ENCODE measurements around the gene KAT6B.

DNA sequence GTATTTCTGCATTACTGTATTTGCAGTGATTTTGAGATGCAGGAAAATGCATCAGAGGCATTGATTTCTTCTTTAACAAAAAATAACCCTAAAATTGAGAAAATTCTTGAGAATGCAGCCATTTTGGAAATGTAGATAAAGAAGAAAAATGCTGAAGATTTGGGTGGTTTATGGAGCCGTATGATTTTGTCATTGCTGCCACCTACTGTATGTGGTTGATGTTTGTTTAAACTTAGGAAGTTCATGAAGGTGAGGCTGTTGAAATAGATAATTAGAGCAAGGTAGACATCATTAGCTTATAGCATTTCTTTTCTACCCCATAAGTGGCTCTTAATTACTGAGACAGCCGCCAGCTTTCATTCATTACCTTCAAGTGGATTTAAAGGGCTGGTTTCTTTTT lies 193.0 kb downstream of the KAT6B start:
- TF ChIP-seq EZH2 (IDR thresholded peaks at IDR 0.05; ENCODE audit: low read length, missing control alignments) (no peak), CTCF (conservative IDR thresholded peaks at IDR 0.05 in 1 of 2, IDR thresholded peaks at IDR 0.05 in 1 of 2; ENCODE audit: low read depth in 1 of 2, low read length in 2 of 2) (peak; percentile 26 to 39)

All from fibroblast of lung (primary cell).